ENCODE measurements around the gene PCDHGC5. TPM values are rescaled to one million over a fixed set of nuclear protein-coding genes. Genes with fewer than 3 reads are reported as not detected.

PCDHGC5 gene
- total RNA-seq, 4 donors from 2014 or later: 0.16 to 1.5 (median 0.36) TPM; not detected in 1

DNA sequence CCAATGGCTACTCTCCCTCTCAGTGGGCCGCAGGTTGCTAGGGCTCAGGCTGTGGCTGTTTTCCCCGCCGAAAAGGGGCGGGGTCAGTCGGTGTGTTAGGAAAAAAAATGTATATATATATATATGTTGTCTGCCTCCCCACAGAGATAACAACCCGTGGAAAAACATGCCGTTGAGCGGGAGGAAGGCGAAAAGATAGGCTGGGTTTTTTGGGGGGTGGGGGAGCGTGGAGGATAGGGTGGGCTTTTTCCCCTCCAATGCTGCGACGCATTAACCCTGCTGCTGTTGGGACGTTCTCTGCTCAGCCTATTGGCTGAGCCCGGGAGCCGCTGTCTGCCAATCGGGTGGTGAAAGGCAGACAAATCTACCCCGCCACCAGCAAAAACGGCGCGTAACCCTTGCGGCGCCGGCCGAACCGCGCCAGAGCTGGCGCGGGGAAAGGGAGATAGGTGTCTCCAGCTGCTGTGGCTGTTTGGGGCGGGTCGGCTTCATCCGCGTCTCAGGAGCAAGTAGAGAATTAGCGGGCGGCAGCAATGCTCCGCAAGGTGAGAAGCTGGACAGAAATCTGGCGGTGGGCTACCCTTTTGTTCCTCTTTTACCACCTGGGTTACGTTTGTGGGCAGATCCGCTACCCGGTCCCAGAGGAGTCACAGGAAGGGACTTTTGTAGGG is 4.1 kb upstream of the PCDHGC5 start, which contains the start of gene PCDHGC4:
TSS of gene PCDHGC4 (plus strand) at position 390 of the 671 bp plus-strand sequence. CDS start at position 534, 144 bp downstream.
- Histone ChIP-seq H3K27ac (no peak within 1 kb of the TSS), H3K36me3 (no peaks in the 10 kb centered on the region), H3K4me3 (peak within 1 kb of the TSS; percentile 40 to 59 (median 46)), H3K9me3 (no peaks in the 10 kb centered on the region), H3K27me3 (no peaks in the 10 kb centered on the region), H3K4me1 (peaks cover 30 to 56% of the 10 kb centered on the region in 2 donors)
- TF ChIP-seq CTCF (IDR thresholded peaks at IDR 0.05 in 4 of 5, conservative IDR thresholded peaks at IDR 0.05 in 1 of 5): no peak
- TF ChIP-seq POLR2A (IDR thresholded peaks at IDR 0.05): no peak
- ATAC-seq (no peak), DNase-seq (no peak)
- intact Hi-C loops (cut with DNase I; ENCODE audit: low total_unique reads): no loop called here
- in situ Hi-C loops (cut with MboI; ENCODE audit: low sequenced_read_pairs in 4 of 4): no loop called here

DNA sequence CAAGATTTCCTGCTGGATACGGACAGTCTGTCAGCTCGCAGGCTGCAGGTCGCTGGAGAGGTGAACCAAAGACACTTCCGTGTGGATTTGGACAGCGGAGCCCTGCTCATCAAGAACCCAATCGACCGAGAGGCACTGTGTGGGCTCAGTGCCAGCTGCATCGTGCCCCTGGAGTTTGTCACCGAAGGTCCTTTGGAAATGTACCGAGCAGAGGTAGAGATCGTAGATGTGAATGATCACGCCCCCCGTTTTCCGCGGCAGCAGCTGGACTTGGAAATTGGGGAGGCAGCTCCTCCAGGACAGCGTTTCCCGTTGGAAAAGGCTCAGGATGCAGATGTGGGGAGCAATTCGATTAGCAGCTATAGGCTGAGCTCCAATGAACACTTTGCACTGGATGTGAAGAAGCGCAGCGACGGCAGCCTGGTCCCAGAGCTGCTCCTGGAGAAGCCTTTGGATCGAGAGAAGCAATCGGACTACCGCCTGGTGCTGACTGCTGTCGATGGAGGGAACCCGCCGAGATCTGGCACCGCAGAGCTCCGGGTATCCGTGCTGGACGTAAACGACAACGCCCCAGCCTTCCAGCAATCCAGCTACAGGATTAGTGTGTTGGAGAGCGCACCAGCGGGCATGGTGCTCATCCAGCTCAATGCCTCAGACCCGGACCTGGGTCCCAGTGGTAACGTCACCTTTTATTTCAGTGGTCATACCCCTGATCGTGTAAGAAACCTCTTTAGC is 3.4 kb upstream of the PCDHGC5 start:
- in situ Hi-C loops (cut with MboI; ENCODE audit: low sequenced_read_pairs in 4 of 4) (no loop called here), intact Hi-C loops (cut with DNase I; ENCODE audit: low total_unique reads) (no loop called here)
- H3K9me3 ChIP-seq: no peaks in the 10 kb centered on the region
- peak overlapping the region; percentile 40 to 59 (median 46) for H3K4me3 ChIP-seq
- peaks cover 27 to 49% of the 10 kb centered on the region in 2 donors for H3K4me1 ChIP-seq
- no peak overlapping the region for H3K27ac ChIP-seq
- ATAC-seq (no peak), DNase-seq (no peak)
- no peaks in the 10 kb centered on the region for H3K36me3 ChIP-seq
- no peaks in the 10 kb centered on the region for H3K27me3 ChIP-seq
- TF ChIP-seq POLR2A (IDR thresholded peaks at IDR 0.05): no peak
- no peak for TF ChIP-seq CTCF (IDR thresholded peaks at IDR 0.05 in 4 of 5, conservative IDR thresholded peaks at IDR 0.05 in 1 of 5)

GRCh38 chr5:141486091-141486490 is 2.8 kb upstream of the PCDHGC5 start:
- Histone ChIP-seq H3K27me3 (no peaks in the 10 kb centered on the region), H3K4me1 (peaks cover 27 to 47% of the 10 kb centered on the region in 2 donors), H3K9me3 (no peaks in the 10 kb centered on the region), H3K4me3 (no peak overlapping the region), H3K27ac (no peak overlapping the region), H3K36me3 (no peaks in the 10 kb centered on the region)
- intact Hi-C loops (cut with DNase I; ENCODE audit: low total_unique reads): no loop called here
- TF ChIP-seq POLR2A (IDR thresholded peaks at IDR 0.05): no peak
- TF ChIP-seq CTCF (IDR thresholded peaks at IDR 0.05 in 4 of 5, conservative IDR thresholded peaks at IDR 0.05 in 1 of 5): no peak
- ATAC-seq: no peak
- DNase-seq: no peak
- in situ Hi-C loops (cut with MboI; ENCODE audit: low sequenced_read_pairs in 4 of 4): no loop called here

DNA sequence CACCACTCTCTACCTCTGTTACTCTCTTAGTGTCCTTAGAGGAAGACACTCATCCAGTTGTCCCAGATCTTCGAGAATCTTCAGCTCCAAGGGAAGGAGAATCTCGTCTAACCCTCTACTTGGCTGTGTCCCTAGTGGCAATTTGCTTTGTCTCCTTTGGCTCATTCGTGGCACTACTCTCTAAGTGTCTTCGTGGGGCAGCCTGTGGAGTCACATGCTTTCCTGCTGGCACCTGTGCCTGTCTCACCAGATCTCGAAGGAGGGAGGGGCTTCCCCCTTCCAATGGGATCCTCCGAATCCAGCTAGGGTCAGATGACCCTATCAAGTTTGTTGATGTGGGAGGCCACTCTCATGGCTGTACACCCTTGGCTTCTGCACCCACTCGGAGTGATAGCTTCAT is 1.8 kb upstream of the PCDHGC5 start:
- Histone ChIP-seq H3K4me1 (peaks cover 27 to 37% of the 10 kb centered on the region in 2 donors), H3K27me3 (no peaks in the 10 kb centered on the region)
- DNase-seq: no peak

More for the DNA sequence above, 1.8 kb upstream of the PCDHGC5 start:
- Histone ChIP-seq H3K9me3 (no peaks in the 10 kb centered on the region), H3K4me3 (no peak overlapping the region), H3K36me3 (no peaks in the 10 kb centered on the region), H3K27ac (no peak overlapping the region)
- intact Hi-C loops (cut with DNase I; ENCODE audit: low total_unique reads) (no loop called here), in situ Hi-C loops (cut with MboI; ENCODE audit: low sequenced_read_pairs in 4 of 4) (no loop called here)
- no peak for ATAC-seq
- TF ChIP-seq CTCF (IDR thresholded peaks at IDR 0.05 in 4 of 5, conservative IDR thresholded peaks at IDR 0.05 in 1 of 5): no peak
- no peak for TF ChIP-seq POLR2A (IDR thresholded peaks at IDR 0.05)

All from gastrocnemius medialis (tissue), 4 donors.